ELF-1 (cell line): Measurements from ENCODE around the gene AKR1B1.
A peak's percentile ranks its signal among the peaks of the same experiment; 100 is the strongest.

ENCODE experiments used
- DNase-seq: peaks from one replicate; pipeline ENCODE4 v3.0.0-alpha.2; 2016; ENCODE audit warnings: low read depth, low spot score

The AKR1B1 gene

GRCh38 chr7:134469622-134470021, 10.7 kb upstream of the AKR1B1 start:
- DNase-seq, result no peak

DNA sequence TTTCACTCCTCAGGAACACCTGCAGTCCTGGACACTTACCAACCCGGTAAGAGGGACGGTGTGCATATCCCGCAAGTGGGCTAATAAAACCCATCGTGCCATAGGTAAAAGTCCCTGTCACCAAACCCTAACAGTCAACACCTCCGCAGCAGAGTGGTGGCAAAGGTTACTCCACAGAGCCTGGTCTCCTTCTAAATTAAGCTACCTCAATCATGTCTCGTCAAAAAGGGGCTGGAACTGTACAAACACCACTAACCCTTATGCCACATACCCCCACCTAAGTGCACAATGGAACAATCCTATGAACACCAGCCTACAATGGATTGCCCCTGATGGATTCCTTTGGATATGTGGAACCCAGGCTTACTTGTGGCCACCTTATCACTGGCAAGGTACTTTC, 9.6 kb upstream of the AKR1B1 start:
- no peak for DNase-seq

GRCh38 chr7:134468054-134468453, 9.2 kb upstream of the AKR1B1 start:
- no peak for DNase-seq

DNA sequence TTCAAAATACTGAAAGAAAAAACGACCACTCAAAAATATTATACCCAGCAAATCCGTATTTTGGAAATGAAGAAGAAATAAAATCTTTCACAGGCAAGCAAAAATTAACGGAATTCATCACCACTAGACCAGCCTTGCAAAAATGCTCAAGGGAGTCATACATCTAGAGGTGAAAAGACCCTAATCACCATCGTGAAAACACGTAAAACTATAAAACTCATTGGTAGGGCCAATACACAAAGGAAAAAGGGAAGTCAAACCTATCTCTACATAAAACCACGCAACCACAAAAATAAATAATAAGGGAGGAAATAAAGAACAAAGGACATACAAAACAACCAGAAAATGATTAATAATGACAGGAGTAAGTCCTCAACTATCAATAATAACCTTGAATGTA, 6.6 kb upstream of the AKR1B1 start:
- DNase-seq, result no peak

DNA sequence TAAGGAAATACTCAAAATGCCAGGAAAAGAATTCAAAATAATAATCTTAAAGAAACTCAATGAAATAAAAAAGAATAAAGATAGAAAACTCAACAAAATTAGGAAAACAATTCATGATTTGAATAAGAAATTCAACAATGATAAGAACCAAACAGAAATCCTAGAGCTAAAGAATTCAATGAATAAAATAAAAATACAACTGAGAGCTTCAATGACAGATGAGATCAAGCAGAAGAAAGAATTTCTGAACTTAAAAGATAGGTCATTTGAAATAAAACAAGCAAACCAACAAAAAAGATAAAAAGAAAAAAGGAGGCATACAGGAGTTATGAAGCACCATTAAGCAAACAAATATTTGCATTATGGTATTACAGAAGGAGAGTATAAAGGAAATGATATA, 5.6 kb upstream of the AKR1B1 start:
- DNase-seq, result no peak

GRCh38 chr7:134463751-134464150, 4.9 kb upstream of the AKR1B1 start:
- no peak for DNase-seq

DNA sequence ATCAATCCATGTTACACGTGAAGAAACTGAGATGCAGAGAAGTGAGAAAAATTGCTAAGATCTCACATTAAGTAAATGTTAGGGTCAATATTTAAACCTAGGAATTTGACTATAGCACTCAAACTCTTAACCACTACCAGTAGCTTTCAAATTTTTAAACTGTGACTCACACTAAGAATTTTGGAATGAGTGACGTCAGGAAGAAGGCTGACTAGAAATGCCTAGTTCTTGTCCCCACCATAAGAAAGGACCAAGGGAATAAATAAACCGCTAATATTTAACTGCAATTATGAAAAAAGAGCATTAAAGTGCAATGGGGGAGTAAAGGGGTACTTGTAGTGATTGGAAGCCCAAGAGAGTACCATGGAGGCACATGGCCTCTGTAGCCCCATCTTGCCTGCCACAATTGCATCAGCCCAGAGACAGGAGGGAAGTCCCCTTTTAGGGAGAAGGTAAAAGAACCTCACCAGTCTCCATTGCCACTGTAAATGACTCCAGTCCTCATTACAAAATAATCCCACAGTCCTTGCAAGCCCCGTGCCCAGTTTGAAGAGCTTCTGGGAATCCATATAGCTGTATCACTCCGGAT, 3.5 kb upstream of the AKR1B1 start:
- DNase-seq, result no peak

GRCh38 chr7:134461916-134462315, 3.0 kb upstream of the AKR1B1 start:
- DNase-seq, result no peak

GRCh38 chr7:134459981-134460380, 1.1 kb upstream of the AKR1B1 start:
- DNase-seq, result no peak

GRCh38 chr7:134458341-134458805, 527 bp downstream of the AKR1B1 start:
- DNase-seq, result peak; percentile 76

- no peak for DNase-seq
These were observed 1.7 kb downstream of the AKR1B1 start for GRCh38 chr7:134457210-134457609.

- DNase-seq, result no peak
These were observed 4.6 kb downstream of the AKR1B1 start for GRCh38 chr7:134454277-134454676.

DNA sequence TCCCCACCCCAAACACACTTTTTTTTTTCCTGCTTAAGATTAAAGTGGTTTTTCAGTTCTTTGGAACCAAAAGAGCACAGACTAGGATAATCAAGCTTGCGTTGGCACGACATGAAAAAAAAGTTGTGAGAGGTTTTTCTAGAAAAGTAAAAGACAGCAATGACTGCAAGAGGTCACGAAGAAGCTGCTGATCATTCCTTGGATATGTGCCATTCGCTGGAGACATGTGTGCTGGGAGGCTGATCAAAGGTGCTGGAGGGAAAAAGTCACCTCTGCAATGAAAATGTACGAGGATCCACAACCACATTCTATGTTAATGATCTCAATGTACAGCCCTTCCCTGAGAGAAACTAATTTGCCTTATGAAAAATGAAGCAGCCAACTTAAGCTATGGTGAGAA, 5.4 kb downstream of the AKR1B1 start:
- no peak for DNase-seq

- DNase-seq, result no peak
These were observed 5.9 kb downstream of the AKR1B1 start for GRCh38 chr7:134452991-134453473.

DNA sequence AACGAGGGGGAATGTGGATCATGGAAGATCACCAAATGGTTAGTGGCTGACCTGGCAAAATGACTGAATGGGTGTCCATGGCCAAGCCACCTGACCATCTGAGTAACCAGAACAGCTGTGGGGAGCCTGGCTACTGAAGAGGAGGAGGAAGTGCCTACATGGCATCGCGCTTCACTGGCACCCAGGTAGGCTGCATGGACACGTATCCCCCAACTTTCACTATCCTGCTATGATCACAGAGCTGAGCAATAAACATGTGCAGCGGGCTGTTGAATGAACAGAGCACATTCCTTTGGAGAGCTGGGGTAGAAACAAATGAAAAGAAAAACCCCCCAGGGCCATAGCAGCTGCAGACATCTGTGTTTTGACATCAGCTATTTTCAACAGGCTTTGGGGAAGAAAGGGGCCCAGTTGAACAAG, 6.5 kb downstream of the AKR1B1 start:
- DNase-seq, result peak; percentile 76

GRCh38 chr7:134451656-134452055, 7.2 kb downstream of the AKR1B1 start:
- DNase-seq, result no peak

DNA sequence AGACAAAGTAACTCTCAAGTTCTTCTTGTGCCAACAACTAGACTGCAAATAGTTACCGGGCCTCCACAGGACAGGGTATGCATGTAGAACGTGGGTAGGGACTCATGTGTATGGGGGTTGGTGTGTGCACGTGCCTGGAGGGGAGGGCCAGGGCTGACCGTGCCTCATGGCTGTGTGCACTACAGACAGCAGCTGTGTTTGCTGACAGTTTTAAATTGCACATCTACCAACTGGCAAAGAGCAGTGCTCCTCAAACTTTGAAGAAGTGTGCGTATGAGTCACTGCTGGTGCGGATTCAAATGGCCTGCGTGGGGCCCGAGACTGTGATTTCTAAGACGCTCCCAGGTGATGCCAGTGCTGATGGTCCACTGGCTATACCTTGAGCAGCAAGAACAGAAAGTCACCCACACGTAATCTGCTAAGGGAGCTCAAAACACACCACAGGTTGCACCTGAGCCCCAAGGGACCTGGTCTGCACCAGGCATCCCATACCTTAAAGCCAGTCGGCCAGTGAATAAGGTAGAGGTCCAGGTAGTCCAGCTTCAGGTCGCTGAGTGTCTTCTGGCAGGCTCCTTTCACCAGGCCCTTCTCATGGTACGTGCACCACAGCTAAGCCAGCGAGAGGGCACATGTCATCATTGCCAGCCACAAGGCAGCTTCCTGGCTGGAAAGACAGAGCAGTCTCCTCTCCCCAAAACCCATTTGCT, 8.5 kb downstream of the AKR1B1 start:
- DNase-seq, result no peak

GRCh38 chr7:134449680-134450079, 9.2 kb downstream of the AKR1B1 start:
- no peak for DNase-seq

GRCh38 chr7:134448356-134449229, 10.3 kb downstream of the AKR1B1 start:
- peak; percentile 11 for DNase-seq

GRCh38 chr7:134447383-134447782, 11.5 kb downstream of the AKR1B1 start:
- no peak for DNase-seq

DNA sequence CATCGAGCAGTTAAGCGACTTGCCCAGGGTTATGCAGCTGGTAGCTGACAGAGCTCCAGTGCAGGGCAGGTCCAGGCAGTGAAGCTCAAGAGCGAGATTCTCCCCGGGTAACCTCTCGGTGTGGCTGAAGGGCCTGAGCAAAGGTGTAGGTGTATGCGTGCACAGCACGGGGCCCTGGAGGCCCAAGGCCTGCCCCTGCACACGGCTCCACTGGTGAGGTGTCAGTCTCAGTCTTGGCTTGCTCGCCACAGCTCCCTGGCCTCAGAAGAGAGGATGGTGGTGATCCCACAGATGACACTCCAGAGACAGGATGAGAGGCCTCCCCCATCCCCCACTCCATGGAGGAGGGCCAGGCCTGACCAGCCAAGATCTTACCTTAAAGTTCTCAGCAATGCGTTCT, 12.0 kb downstream of the AKR1B1 start:
- no peak for DNase-seq

- DNase-seq, result no peak
These were observed 12.5 kb downstream of the AKR1B1 start for GRCh38 chr7:134446446-134446845.
